HEK293 (cell line): Measurements from ENCODE around the gene SSB.

ENCODE experiments used
- BCL6B ChIP-seq: fragments of 450-650 bp; formaldehyde crosslinking; IDR thresholded peaks from 2 replicates; pipeline ENCODE4 v1.5.1; 2017; ENCODE audit warnings: missing biosample characterization, missing genetic modification characterization
- GLI4 ChIP-seq: fragments of 450-650 bp; formaldehyde crosslinking; IDR thresholded peaks from 2 replicates; pipeline ENCODE4 v1.5.1; 2016; ENCODE audit warnings: missing biosample characterization, missing genetic modification characterization
- GLIS1 ChIP-seq: fragments of 450-650 bp; formaldehyde crosslinking; IDR thresholded peaks from 2 replicates; pipeline ENCODE4 v1.5.1; 2016; ENCODE audit warnings: missing biosample characterization, missing genetic modification characterization
- IKZF3 ChIP-seq: fragments of 450-650 bp; IDR thresholded peaks from 2 replicates; pipeline ENCODE4 v1.5.0; 2018; ENCODE audit warnings: missing biosample characterization, mild to moderate bottlenecking, missing genetic modification characterization, moderate library complexity
- KLF16 ChIP-seq: fragments of 450-650 bp; formaldehyde crosslinking; IDR thresholded peaks from 2 replicates; pipeline ENCODE4 v1.5.1; 2017; ENCODE audit warnings: missing biosample characterization, missing genetic modification characterization
- KLF9 ChIP-seq: fragments of 450-650 bp; formaldehyde crosslinking; IDR thresholded peaks from 2 replicates; pipeline ENCODE4 v1.5.1; 2016; ENCODE audit warnings: missing biosample characterization, missing genetic modification characterization, low read depth
- OSR2 ChIP-seq: fragments of 450-650 bp; formaldehyde crosslinking; IDR thresholded peaks from 2 replicates; pipeline ENCODE4 v1.5.1; 2016; ENCODE audit warnings: missing biosample characterization, missing genetic modification characterization
- OVOL3 ChIP-seq: fragments of 450-650 bp; formaldehyde crosslinking; IDR thresholded peaks from 2 replicates; pipeline ENCODE4 v1.5.1; 2016; ENCODE audit warnings: missing biosample characterization, missing genetic modification characterization
- PRDM1 ChIP-seq: fragments of 450-650 bp; formaldehyde crosslinking; IDR thresholded peaks from 2 replicates; pipeline ENCODE4; 2016; ENCODE audit warnings: missing biosample characterization, missing genetic modification characterization
- SETDB1 ChIP-seq: IDR thresholded peaks from one replicate; pipeline ENCODE4 v1.6.1; 2017; ENCODE audit warnings: mild to moderate bottlenecking, low read length, moderate library complexity, mixed read lengths; ENCODE audit not compliant: insufficient read length
- SP2 ChIP-seq: fragments of 450-650 bp; formaldehyde crosslinking; IDR thresholded peaks from 2 replicates; pipeline ENCODE4 v1.5.1; 2016; ENCODE audit warnings: missing biosample characterization, missing genetic modification characterization
- SP7 ChIP-seq: fragments of 450-650 bp; formaldehyde crosslinking; IDR thresholded peaks from 2 replicates; pipeline ENCODE4 v1.5.1; 2016; ENCODE audit warnings: missing biosample characterization, missing genetic modification characterization
- ZBTB11 ChIP-seq: fragments of 450-650 bp; formaldehyde crosslinking; conservative IDR thresholded peaks from 2 replicates; pipeline ENCODE4 v1.5.1; 2016; ENCODE audit warnings: low read depth, missing biosample characterization, missing genetic modification characterization
- ZBTB26 ChIP-seq: fragments of 450-650 bp; formaldehyde crosslinking; optimal IDR thresholded peaks from 2 replicates; pipeline ENCODE3; 2016; ENCODE audit warnings: missing biosample characterization, mild to moderate bottlenecking, missing genetic modification characterization
- ZBTB48 ChIP-seq: fragments of 450-650 bp; formaldehyde crosslinking; IDR thresholded peaks from 2 replicates; pipeline ENCODE4 v1.5.1; 2016; ENCODE audit warnings: missing biosample characterization, missing genetic modification characterization
- ZBTB49 ChIP-seq: fragments of 450-650 bp; formaldehyde crosslinking; IDR thresholded peaks from 2 replicates; pipeline ENCODE4 v1.5.1; 2016; ENCODE audit warnings: missing biosample characterization, missing genetic modification characterization, low read depth
- ZBTB7A ChIP-seq: fragments of 450-650 bp; formaldehyde crosslinking; IDR thresholded peaks from 2 replicates; pipeline ENCODE4 v1.5.1; 2016; ENCODE audit warnings: low read depth, missing biosample characterization, missing genetic modification characterization
- ZFHX2 ChIP-seq: fragments of 450-650 bp; formaldehyde crosslinking; conservative IDR thresholded peaks from 2 replicates; pipeline ENCODE4 v1.5.1; 2016; ENCODE audit warnings: missing biosample characterization, missing genetic modification characterization
- ZIC2 ChIP-seq: fragments of 450-650 bp; formaldehyde crosslinking; IDR thresholded peaks from 2 replicates; pipeline ENCODE4 v1.5.1; 2016; ENCODE audit warnings: missing biosample characterization, missing genetic modification characterization
- ZNF155 ChIP-seq: fragments of 450-650 bp; formaldehyde crosslinking; IDR thresholded peaks from 2 replicates; pipeline ENCODE4 v1.5.1; 2016; ENCODE audit warnings: missing biosample characterization, missing genetic modification characterization
- ZNF366 ChIP-seq: fragments of 450-650 bp; formaldehyde crosslinking; conservative IDR thresholded peaks from 2 replicates; pipeline ENCODE4 v1.5.1; 2016; ENCODE audit warnings: missing biosample characterization, missing genetic modification characterization
- ZNF416 ChIP-seq: fragments of 450-650 bp; formaldehyde crosslinking; IDR thresholded peaks from 2 replicates; pipeline ENCODE4 v1.5.1; 2016; ENCODE audit warnings: missing biosample characterization, missing genetic modification characterization
- ZNF513 ChIP-seq: fragments of 450-650 bp; IDR thresholded peaks from 2 replicates; pipeline ENCODE4 v1.5.1; 2018; ENCODE audit warnings: missing biosample characterization, missing genetic modification characterization
- ZNF558 ChIP-seq: fragments of 450-650 bp; formaldehyde crosslinking; IDR thresholded peaks from 2 replicates; pipeline ENCODE4 v1.5.1; 2016; ENCODE audit warnings: missing biosample characterization, missing genetic modification characterization
- ZNF580 ChIP-seq: fragments of 450-650 bp; formaldehyde crosslinking; IDR thresholded peaks from 2 replicates; pipeline ENCODE4 v1.5.1; 2016; ENCODE audit warnings: missing biosample characterization, missing genetic modification characterization
- ZNF747 ChIP-seq: fragments of 450-650 bp; formaldehyde crosslinking; IDR thresholded peaks from 2 replicates; pipeline ENCODE4 v1.5.1; 2016; ENCODE audit warnings: missing biosample characterization, missing genetic modification characterization
- ZNF76 ChIP-seq: fragments of 450-650 bp; formaldehyde crosslinking; IDR thresholded peaks from 2 replicates; pipeline ENCODE4; 2016; ENCODE audit warnings: low read depth, missing biosample characterization, missing genetic modification characterization, borderline replicate concordance
- ZNF768 ChIP-seq: fragments of 450-650 bp; formaldehyde crosslinking; IDR thresholded peaks from 2 replicates; pipeline ENCODE4 v1.5.1; 2018; ENCODE audit warnings: missing biosample characterization, mild to moderate bottlenecking, missing genetic modification characterization
- ZNF777 ChIP-seq: fragments of 450-650 bp; formaldehyde crosslinking; IDR thresholded peaks from 2 replicates; pipeline ENCODE4 v1.5.1; 2017; ENCODE audit warnings: missing biosample characterization, missing genetic modification characterization, borderline replicate concordance
- ZNF837 ChIP-seq: fragments of 450-650 bp; formaldehyde crosslinking; IDR thresholded peaks from 2 replicates; pipeline ENCODE4 v1.5.1; 2016; ENCODE audit warnings: missing biosample characterization, missing genetic modification characterization
- ZXDB ChIP-seq: fragments of 450-650 bp; formaldehyde crosslinking; IDR thresholded peaks from 2 replicates; pipeline ENCODE4 v1.5.1; 2016; ENCODE audit warnings: missing biosample characterization, missing genetic modification characterization

Gene SSB

GRCh38 chr2:169827272-169828140, 28.8 kb downstream of the SSB start, which contains the start of gene UBR3 (continued):
- TF ChIP-seq BCL6B (tag by site-specific recombination) (no peak), ZXDB (tag by site-specific recombination) (no peak), ZNF558 (tag by site-specific recombination) (no peak), ZNF513 (tag by site-specific recombination) (0 out of 2 replicates have a peak, but pooled peaks have one; percentile 22), KLF9 (peak; percentile 95), ZNF747 (tag by site-specific recombination) (no peak), ZBTB49 (tag by site-specific recombination) (no peak), SP7 (no peak), ZNF155 (tag by site-specific recombination) (no peak), ZNF366 (peak; percentile 30; the same call in 1 of the 2 replicates), ZNF837 (tag by site-specific recombination) (no peak), GLI4 (peak; percentile 24; the same call in 1 of the 2 replicates), ZNF416 (tag by site-specific recombination) (no peak), OVOL3 (tag by site-specific recombination) (no peak), PRDM1 (tag by site-specific recombination) (no peak), OSR2 (no peak), ZBTB11 (tag by site-specific recombination) (no peak), ZBTB26 (tag by site-specific recombination) (peak; percentile 66), ZBTB48 (no peak), IKZF3 (tag by site-specific recombination) (peak; percentile 80), KLF16 (tag by site-specific recombination) (peak; percentile 60), ZNF768 (tag by site-specific recombination) (no peak), ZIC2 (tag by site-specific recombination) (0 out of 2 replicates have a peak, but pooled peaks have one; percentile 19), SETDB1 (no peak), ZNF777 (tag by site-specific recombination) (no peak), ZNF76 (tag by site-specific recombination) (no peak), ZBTB7A (tag by site-specific recombination) (no peak), ZNF580 (tag by site-specific recombination) (no peak), GLIS1 (peak; percentile 82), SP2 (tag by site-specific recombination) (peak; percentile 71), ZFHX2 (tag by site-specific recombination) (peak; percentile 61)
